Hematopoietic multipotent progenitor cell treated with erythropoietin and hydrocortisone succinate and interleukin-3 and kit ligand, for 17 days (in vitro differentiated cells): ENCODE measurements around the gene MAFF.

ENCODE experiments used
- DNase-seq: peaks from one replicate; pipeline ENCODE4 v3.0.0-alpha.2; 2015; ENCODE audit warnings: low spot score

Gene MAFF

GRCh38 chr22:38248280-38248679 lies 46.5 kb downstream of the MAFF start:
- DNase-seq = no peak

- no peak for DNase-seq
Measured at GRCh38 chr22:38249301-38249700, 47.5 kb downstream of the MAFF start.

- no peak for DNase-seq
Measured at GRCh38 chr22:38249803-38250642, 48.2 kb downstream of the MAFF start.

GRCh38 chr22:38250643-38251340 lies 49.0 kb downstream of the MAFF start:
- no peak for DNase-seq

GRCh38 chr22:38251341-38251692 lies 49.5 kb downstream of the MAFF start:
- DNase-seq = no peak

- DNase-seq = no peak
Measured at GRCh38 chr22:38255697-38256096, 53.9 kb downstream of the MAFF start.

- DNase-seq = no peak
Measured at GRCh38 chr22:38257181-38257580, 55.4 kb downstream of the MAFF start.

GRCh38 chr22:38257650-38258250 lies 56.0 kb downstream of the MAFF start:
- no peak for DNase-seq

GRCh38 chr22:38258895-38259294 lies 57.1 kb downstream of the MAFF start:
- DNase-seq = no peak

GRCh38 chr22:38259370-38259769 lies 57.6 kb downstream of the MAFF start:
- no peak for DNase-seq

GRCh38 chr22:38260761-38261681 lies 59.2 kb downstream of the MAFF start:
- DNase-seq = no peak

GRCh38 chr22:38262051-38262795 lies 60.4 kb downstream of the MAFF start:
- DNase-seq = peak; percentile 27

GRCh38 chr22:38264322-38264843 lies 62.6 kb downstream of the MAFF start:
- DNase-seq = no peak
